Tibial nerve (tissue), 3 donors: ENCODE results near the gene PCDHB10.
"Not testable (repeated sequence)": the region's sequence is repeated elsewhere in the genome, so short reads cannot be mapped to it uniquely, and the experiment has no call there.

Experiments
- CTCF ChIP-seq, 5 experiments: fragments of 200-600 bp in 3 of 5; fragments of 450-650 bp in 2 of 5; sonication (generic) in 3 of 5; IDR thresholded peaks; one replicate each; pipeline ENCODE4 v1.5.1; 2016 to 2019; ENCODE audit warnings: antibody characterized with exemption in 5 of 5, mild to moderate bottlenecking in 3 of 5, moderate library complexity in 2 of 5
- POLR2A ChIP-seq, 2 donors: fragments of 450-650 bp; IDR thresholded peaks; one replicate each; pipeline ENCODE4 v1.6.1; 2017; ENCODE audit warnings: antibody characterized with exemption in 2 of 2, mild to moderate bottlenecking in 2 of 2, moderate library complexity in 2 of 2

GRCh38 chr5:141224844-141225243 is 32.7 kb downstream of the PCDHB10 start:
- TF ChIP-seq CTCF, POLR2A (IDR thresholded peaks at IDR 0.05): not testable (repeated sequence)
